Measurements from ENCODE around the gene ZBTB39. TPM values are rescaled to one million over a fixed set of nuclear protein-coding genes. Genes with fewer than 3 reads are reported as not detected.

The ZBTB39 gene
- total and polyA plus RNA-seq, 2 donors (not counting 1 experiment from before 2014, with no cell fraction given), result 5.4 to 13.9 TPM

GRCh38 chr12:57051011-57051410 is 44.7 kb upstream of the ZBTB39 start:
- Histone ChIP-seq H3K4me3 (ENCODE audit: control extremely low read depth in 1 of 5, extremely low read depth in 1 of 5, insufficient read depth in 1 of 5, low read depth in 2 of 5, low read length in 4 of 5) (no peak overlapping the region), H3K4me1 (ENCODE audit: control insufficient read depth in 2 of 2, insufficient read depth in 2 of 2, low read length in 2 of 2) (peaks cover 18 to 30% of the 10 kb centered on the region in 2 donors), H3K9ac (ENCODE audit: low read length) (no peak overlapping the region), H3K4me2 (replicated peaks; ENCODE audit: low read depth, low read length, poor library complexity, severe bottlenecking) (no peak overlapping the region), H3K27ac (ENCODE audit: low read length in 2 of 2) (no peak overlapping the region), H3K36me3 (replicated peaks in 1 of 2; ENCODE audit: control extremely low read depth in 1 of 2, control insufficient read depth in 1 of 2, extremely low read depth in 1 of 2, insufficient read depth in 2 of 2, low read length in 1 of 2) (no peaks in the 10 kb centered on the region), H3K79me2 (ENCODE audit: control insufficient read depth, insufficient read depth, low read length) (no peaks in the 10 kb centered on the region), H3K9me3 (ENCODE audit: control extremely low read depth in 1 of 3, control insufficient read depth in 2 of 3, insufficient read depth in 1 of 3, low read length in 2 of 3) (no peaks in the 10 kb centered on the region), H4K20me1 (ENCODE audit: control insufficient read depth, insufficient read depth, low read length, poor library complexity, severe bottlenecking) (no peaks in the 10 kb centered on the region), H3K27me3 (replicated peaks in 1 of 4; ENCODE audit: control extremely low read depth in 1 of 4, control insufficient read depth in 3 of 4, insufficient read depth in 4 of 4, low read length in 3 of 4) (no peaks in the 10 kb centered on the region), H2AFZ (ENCODE audit: insufficient read depth, low read depth, low read length, poor library complexity, severe bottlenecking) (no peak overlapping the region)
- Mint-ChIP-seq H3K9me3 (ENCODE audit: insufficient read depth) (no peaks in the 10 kb centered on the region), H3K4me1 (peaks cover 30% of the 10 kb centered on the region), H3K4me3 (no peak overlapping the region), H3K27ac (no peak overlapping the region), H3K27me3 (no peaks in the 10 kb centered on the region)
- ATAC-seq (ENCODE audit: low read depth), result no peak
- DNase-seq, result no peak
- ChIA-PET CTCF (interaction anchor here (0.8 to 1.4 kb wide), 4 partner anchors 11 to 61 kb away, joined by 3 to 8 read pairs (median 4); no protein-coding TSS in a partner anchor), POLR2A (no interaction called here)
- WGBS (ENCODE audit: insufficient coverage), result no CpG with 5 or more reads among the region's 1 CpG
- no peak for TF ChIP-seq EZH2 (IDR thresholded peaks at IDR 0.05; ENCODE audit: borderline replicate concordance, insufficient read depth, low read depth, low read length, poor library complexity, severe bottlenecking)
- TF ChIP-seq CTCF (IDR thresholded peaks at IDR 0.05), result no peak
- intact Hi-C loops (cut with micrococcal nuclease), result no loop called here

GRCh38 chr12:57049890-57050289 is 43.5 kb upstream of the ZBTB39 start, which contains the start of gene MYO1A:
Gene MYO1A, minus strand, starts transcription at chr12:57050129. Its CDS starts 1,806 bp downstream, at chr12:57048323.
- Histone ChIP-seq H3K36me3 (replicated peaks in 1 of 2; ENCODE audit: control extremely low read depth in 1 of 2, control insufficient read depth in 1 of 2, extremely low read depth in 1 of 2, insufficient read depth in 2 of 2, low read length in 1 of 2) (no peaks in the 10 kb centered on the region), H3K27me3 (replicated peaks in 1 of 4; ENCODE audit: control extremely low read depth in 1 of 4, control insufficient read depth in 3 of 4, insufficient read depth in 4 of 4, low read length in 3 of 4) (no peaks in the 10 kb centered on the region), H3K4me3 (ENCODE audit: control extremely low read depth in 1 of 5, extremely low read depth in 1 of 5, insufficient read depth in 1 of 5, low read depth in 2 of 5, low read length in 4 of 5) (no peak within 1 kb of the TSS), H3K27ac (ENCODE audit: low read length in 2 of 2) (no peak within 1 kb of the TSS), H2AFZ (ENCODE audit: insufficient read depth, low read depth, low read length, poor library complexity, severe bottlenecking) (no peak within 1 kb of the TSS), H3K4me1 (ENCODE audit: control insufficient read depth in 2 of 2, insufficient read depth in 2 of 2, low read length in 2 of 2) (peaks cover 18 to 24% of the 10 kb centered on the region in 2 donors), H4K20me1 (ENCODE audit: control insufficient read depth, insufficient read depth, low read length, poor library complexity, severe bottlenecking) (no peaks in the 10 kb centered on the region), H3K9me3 (ENCODE audit: control extremely low read depth in 1 of 3, control insufficient read depth in 2 of 3, insufficient read depth in 1 of 3, low read length in 2 of 3) (no peaks in the 10 kb centered on the region), H3K79me2 (ENCODE audit: control insufficient read depth, insufficient read depth, low read length) (no peaks in the 10 kb centered on the region), H3K4me2 (replicated peaks; ENCODE audit: low read depth, low read length, poor library complexity, severe bottlenecking) (no peak within 1 kb of the TSS), H3K9ac (ENCODE audit: low read length) (no peak within 1 kb of the TSS)
- ATAC-seq (ENCODE audit: low read depth) (no peak), DNase-seq (no peak)
- Mint-ChIP-seq H3K4me3 (no peak within 1 kb of the TSS), H3K27me3 (no peaks in the 10 kb centered on the region), H3K4me1 (peaks cover 27% of the 10 kb centered on the region), H3K27ac (no peak within 1 kb of the TSS), H3K9me3 (ENCODE audit: insufficient read depth) (no peaks in the 10 kb centered on the region)
- CTCF ChIA-PET, result interaction anchor here (1.4 kb wide), 1 partner anchor 16 kb away, joined by 4 read pairs; no protein-coding TSS in a partner anchor
- intact Hi-C loops (cut with micrococcal nuclease), result no loop called here
- POLR2A ChIA-PET, result no interaction called here
- TF ChIP-seq EZH2 (IDR thresholded peaks at IDR 0.05; ENCODE audit: borderline replicate concordance, insufficient read depth, low read depth, low read length, poor library complexity, severe bottlenecking), result no peak
- no peak for TF ChIP-seq CTCF (IDR thresholded peaks at IDR 0.05)
- 88% methylated on average over 1 of the region's 2 CpGs for WGBS (ENCODE audit: insufficient coverage)

All from B cell (primary cell).